ENCODE data around the gene STAC3.

STAC3 gene

GRCh38 chr12:57214398-57214781 is 36.6 kb downstream of the STAC3 start:
- Histone ChIP-seq H3K9me2 (replicated peaks; ENCODE audit: insufficient read depth, low read length) (no peaks in the 10 kb centered on the region), H2AFZ (ENCODE audit: low read depth, low read length, severe bottlenecking) (no peak overlapping the region), H3K36me3 (ENCODE audit: low read length) (no peaks in the 10 kb centered on the region), H4K20me1 (ENCODE audit: low read depth, low read length) (no peaks in the 10 kb centered on the region), H3K4me3 (ENCODE audit: insufficient read depth, low read length, poor library complexity, severe bottlenecking) (no peak overlapping the region), H3F3A (ENCODE audit: insufficient read depth) (peaks cover 9% of the 10 kb centered on the region), H3K27me3 (ENCODE audit: low read length) (no peaks in the 10 kb centered on the region), H3K79me2 (ENCODE audit: insufficient read depth, low read length) (peaks cover 5% of the 10 kb centered on the region; the same call in 1 of the 2 replicates), H3K9me3 (ENCODE audit: insufficient read depth, low read length) (no peaks in the 10 kb centered on the region), H3K9ac (ENCODE audit: low read length) (no peak overlapping the region), H3K27ac (ENCODE audit: low read depth, low read length) (no peak overlapping the region), H3K4me2 (ENCODE audit: low read depth, low read length, poor library complexity, severe bottlenecking) (no peak overlapping the region)
- no peak for TF ChIP-seq EZH2phosphoT487 (conservative IDR thresholded peaks at IDR 0.05; ENCODE audit: low read length)
- TF ChIP-seq, protein P1, sequence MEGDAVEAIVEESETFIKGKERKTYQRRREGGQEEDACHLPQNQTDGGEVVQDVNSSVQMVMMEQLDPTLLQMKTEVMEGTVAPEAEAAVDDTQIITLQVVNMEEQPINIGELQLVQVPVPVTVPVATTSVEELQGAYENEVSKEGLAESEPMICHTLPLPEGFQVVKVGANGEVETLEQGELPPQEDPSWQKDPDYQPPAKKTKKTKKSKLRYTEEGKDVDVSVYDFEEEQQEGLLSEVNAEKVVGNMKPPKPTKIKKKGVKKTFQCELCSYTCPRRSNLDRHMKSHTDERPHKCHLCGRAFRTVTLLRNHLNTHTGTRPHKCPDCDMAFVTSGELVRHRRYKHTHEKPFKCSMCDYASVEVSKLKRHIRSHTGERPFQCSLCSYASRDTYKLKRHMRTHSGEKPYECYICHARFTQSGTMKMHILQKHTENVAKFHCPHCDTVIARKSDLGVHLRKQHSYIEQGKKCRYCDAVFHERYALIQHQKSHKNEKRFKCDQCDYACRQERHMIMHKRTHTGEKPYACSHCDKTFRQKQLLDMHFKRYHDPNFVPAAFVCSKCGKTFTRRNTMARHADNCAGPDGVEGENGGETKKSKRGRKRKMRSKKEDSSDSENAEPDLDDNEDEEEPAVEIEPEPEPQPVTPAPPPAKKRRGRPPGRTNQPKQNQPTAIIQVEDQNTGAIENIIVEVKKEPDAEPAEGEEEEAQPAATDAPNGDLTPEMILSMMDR (IDR thresholded peaks at IDR 0.05; ENCODE audit: insufficient read depth, low read length, poor library complexity, severe bottlenecking), result peak; percentile 83

DNA sequence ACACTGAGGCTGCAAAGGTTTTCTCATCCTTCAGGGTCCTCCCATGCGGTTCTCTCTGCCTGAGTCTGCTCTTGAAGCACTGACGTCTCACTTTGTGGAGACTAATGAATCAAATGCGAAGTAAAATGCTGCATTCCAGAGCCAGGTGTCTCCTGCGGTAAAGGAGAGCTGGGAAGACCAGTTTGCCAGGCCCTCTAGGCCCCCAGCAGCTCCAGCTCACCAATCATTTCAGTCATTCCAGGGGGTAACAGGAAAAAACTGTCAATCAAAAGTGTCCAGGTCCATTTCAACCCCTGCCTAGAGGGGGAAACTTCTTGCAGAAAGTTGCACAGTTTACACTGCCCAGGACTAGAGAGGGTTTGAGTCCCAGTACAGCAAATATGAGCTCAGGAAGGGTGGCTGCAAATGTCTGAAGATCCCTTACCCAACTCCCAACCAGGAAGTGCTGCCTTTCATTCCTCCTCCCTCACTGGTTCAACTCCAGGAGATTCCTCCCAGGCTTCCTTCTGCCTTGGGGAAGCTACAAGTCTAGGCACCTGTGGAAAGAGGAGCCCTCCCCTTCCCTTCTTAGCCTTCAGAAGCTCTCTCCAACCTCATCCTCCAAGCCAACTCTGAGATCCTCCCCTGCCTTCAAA is 37.1 kb downstream of the STAC3 start:
- Histone ChIP-seq H3K36me3 (ENCODE audit: low read length) (no peaks in the 10 kb centered on the region), H3K27me3 (ENCODE audit: low read length) (no peaks in the 10 kb centered on the region), H3K9ac (ENCODE audit: low read length) (no peak overlapping the region), H3K4me2 (ENCODE audit: low read depth, low read length, poor library complexity, severe bottlenecking) (no peak overlapping the region), H3K4me3 (ENCODE audit: insufficient read depth, low read length, poor library complexity, severe bottlenecking) (no peak overlapping the region), H3K79me2 (ENCODE audit: insufficient read depth, low read length) (peaks cover 5% of the 10 kb centered on the region; the same call in 1 of the 2 replicates), H3K9me3 (ENCODE audit: insufficient read depth, low read length) (no peaks in the 10 kb centered on the region), H4K20me1 (ENCODE audit: low read depth, low read length) (no peaks in the 10 kb centered on the region), H3K9me2 (replicated peaks; ENCODE audit: insufficient read depth, low read length) (no peaks in the 10 kb centered on the region), H3K27ac (ENCODE audit: low read depth, low read length) (no peak overlapping the region), H3F3A (ENCODE audit: insufficient read depth) (peaks cover 9% of the 10 kb centered on the region), H2AFZ (ENCODE audit: low read depth, low read length, severe bottlenecking) (no peak overlapping the region)
- TF ChIP-seq EZH2phosphoT487 (conservative IDR thresholded peaks at IDR 0.05; ENCODE audit: low read length), result no peak
- TF ChIP-seq, protein P1 (IDR thresholded peaks at IDR 0.05; ENCODE audit: insufficient read depth, low read length, poor library complexity, severe bottlenecking), result no peak

GRCh38 chr12:57213058-57213715 is 37.8 kb downstream of the STAC3 start:
- Histone ChIP-seq H3F3A (ENCODE audit: insufficient read depth) (peaks cover 9% of the 10 kb centered on the region), H3K9ac (ENCODE audit: low read length) (no peak overlapping the region), H3K27me3 (ENCODE audit: low read length) (no peaks in the 10 kb centered on the region), H3K4me2 (ENCODE audit: low read depth, low read length, poor library complexity, severe bottlenecking) (peak overlapping the region; percentile 9), H3K27ac (ENCODE audit: low read depth, low read length) (no peak overlapping the region), H2AFZ (ENCODE audit: low read depth, low read length, severe bottlenecking) (no peak overlapping the region), H3K4me3 (ENCODE audit: insufficient read depth, low read length, poor library complexity, severe bottlenecking) (no peak overlapping the region), H3K79me2 (ENCODE audit: insufficient read depth, low read length) (peaks cover 2% of the 10 kb centered on the region; the same call in 1 of the 2 replicates), H4K20me1 (ENCODE audit: low read depth, low read length) (no peaks in the 10 kb centered on the region), H3K36me3 (ENCODE audit: low read length) (no peaks in the 10 kb centered on the region), H3K9me2 (replicated peaks; ENCODE audit: insufficient read depth, low read length) (no peaks in the 10 kb centered on the region), H3K9me3 (ENCODE audit: insufficient read depth, low read length) (no peaks in the 10 kb centered on the region)
- TF ChIP-seq EZH2phosphoT487 (conservative IDR thresholded peaks at IDR 0.05; ENCODE audit: low read length), result no peak
- TF ChIP-seq, protein P1 (IDR thresholded peaks at IDR 0.05; ENCODE audit: insufficient read depth, low read length, poor library complexity, severe bottlenecking), result peak; percentile 72

Measured in SU-DHL-6 (cell line).